Activated CD8-positive, alpha-beta T cell treated with anti-CD3 and anti-CD28 coated beads, Interleukin-2, amount 10 ng/mL, durations not matched to agents 7 days and 5 days (primary cell): ENCODE data around the gene TNK1. TPM values are rescaled to one million over a fixed set of nuclear protein-coding genes. Genes with fewer than 3 reads are reported as not detected.

Experiments used
- ATAC-seq: fragments of 150-1000 bp; cut with Tn5 transposase; one replicate; pipeline ENCODE4 v1.10.0; 2021; ENCODE audit warnings: moderate library complexity
- CTCF ChIA-PET: fragments of 350-600 bp; sonication (Branson Sonifier 250); formaldehyde crosslinking; loops from one replicate; lab custom pipeline; 2021; ENCODE audit warnings: antibody characterized with exemption; lab: Charles Lee
- POLR2A ChIA-PET: fragments of 350-600 bp; sonication (Branson Sonifier 250); formaldehyde crosslinking; loops from one replicate; lab custom pipeline; 2021; ENCODE audit warnings: antibody characterized with exemption; lab: Charles Lee
- DNase-seq: peaks from one replicate; pipeline ENCODE4 v3.0.0-alpha.2; 2020
- H3K27ac Mint-ChIP-seq: one replicate; pipeline ENCODE4 v1.8.0; 2021; ENCODE audit warnings: mild to moderate bottlenecking, mixed read lengths
- H3K27me3 Mint-ChIP-seq: one replicate; pipeline ENCODE4 v1.8.0; 2021; ENCODE audit warnings: low read depth, mixed read lengths
- H3K36me3 Mint-ChIP-seq: one replicate; pipeline ENCODE4 v1.8.0; 2021; ENCODE audit warnings: low read depth, mixed read lengths
- H3K4me1 Mint-ChIP-seq: one replicate; pipeline ENCODE4 v1.8.0; 2021; ENCODE audit warnings: low read depth, mixed read lengths
- H3K4me3 Mint-ChIP-seq: one replicate; pipeline ENCODE4 v1.8.0; 2021; ENCODE audit warnings: mild to moderate bottlenecking, mixed read lengths
- H3K9me3 Mint-ChIP-seq: one replicate; pipeline ENCODE4 v1.8.0; 2022; ENCODE audit warnings: mixed read lengths; ENCODE audit not compliant: insufficient read depth
- total RNA-seq, 2 experiments: library from RNA; stranded (reverse); gene quantifications; one replicate each; pipeline ENCODE4 v1.2.3, GENCODE V29; 2021

TNK1 gene
- total RNA-seq, 2 experiments from 2014 or later = 2.1 to 2.6 TPM

DNA sequence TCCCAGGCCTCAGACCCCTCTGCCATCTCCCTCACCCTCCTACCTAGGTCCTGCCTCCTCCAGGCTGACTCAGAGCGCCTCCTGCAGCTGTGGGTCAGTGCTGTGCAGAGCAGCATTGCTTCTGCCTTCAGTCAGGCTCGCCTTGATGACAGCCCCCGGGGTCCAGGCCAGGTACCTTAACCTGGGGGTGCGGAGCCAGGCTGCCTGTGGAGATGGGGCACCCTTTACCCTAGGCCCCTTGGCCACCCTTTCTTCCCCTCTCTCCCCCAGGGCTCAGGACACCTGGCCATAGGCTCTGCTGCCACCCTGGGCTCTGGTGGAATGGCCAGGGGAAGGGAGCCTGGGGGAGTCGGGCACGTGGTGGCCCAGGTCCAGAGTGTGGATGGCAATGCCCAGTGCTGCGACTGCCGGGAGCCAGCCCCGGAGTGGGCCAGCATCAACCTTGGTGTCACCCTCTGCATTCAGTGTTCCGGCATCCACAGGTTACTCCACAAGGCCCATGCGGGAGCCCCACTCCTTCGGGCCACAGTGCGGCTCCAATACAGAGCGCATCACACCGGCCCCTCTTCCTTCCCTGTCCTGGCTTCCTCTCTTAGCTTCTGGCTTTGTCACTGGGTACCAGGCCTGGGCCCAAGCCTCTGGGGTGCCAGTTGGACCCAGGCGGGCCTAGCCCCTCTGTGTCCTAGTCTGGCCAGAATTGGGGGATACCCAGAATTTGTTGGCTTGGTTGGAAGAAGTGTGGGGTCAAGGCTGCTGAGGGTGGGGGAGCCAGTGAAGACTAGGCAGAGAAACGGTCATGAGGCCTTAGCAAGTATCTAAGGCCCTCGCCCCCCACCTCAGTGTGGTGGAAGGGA, 33.9 kb upstream of the TNK1 start:
- Mint-ChIP-seq H3K36me3 (peaks cover 74% of the 10 kb centered on the region), H3K4me3 (no peak overlapping the region), H3K9me3 (no peaks in the 10 kb centered on the region), H3K27ac (peak overlapping the region; percentile 55), H3K27me3 (no peaks in the 10 kb centered on the region), H3K4me1 (peaks cover 52% of the 10 kb centered on the region)
- ChIA-PET CTCF (interaction anchor here (1.2 to 4.6 kb wide), 4 partner anchors 10 to 214 kb away, joined by 3 to 35 read pairs (median 21); partner anchors contain the start of genes ACAP1, NEURL4 and SENP3), POLR2A (interaction anchor here (3.0 to 5.0 kb wide), 2 partner anchors 10 kb away, joined by 17 to 54 read pairs; partner anchors contain the start of gene ACAP1)
- ATAC-seq (no peak), DNase-seq (no peak)

DNA sequence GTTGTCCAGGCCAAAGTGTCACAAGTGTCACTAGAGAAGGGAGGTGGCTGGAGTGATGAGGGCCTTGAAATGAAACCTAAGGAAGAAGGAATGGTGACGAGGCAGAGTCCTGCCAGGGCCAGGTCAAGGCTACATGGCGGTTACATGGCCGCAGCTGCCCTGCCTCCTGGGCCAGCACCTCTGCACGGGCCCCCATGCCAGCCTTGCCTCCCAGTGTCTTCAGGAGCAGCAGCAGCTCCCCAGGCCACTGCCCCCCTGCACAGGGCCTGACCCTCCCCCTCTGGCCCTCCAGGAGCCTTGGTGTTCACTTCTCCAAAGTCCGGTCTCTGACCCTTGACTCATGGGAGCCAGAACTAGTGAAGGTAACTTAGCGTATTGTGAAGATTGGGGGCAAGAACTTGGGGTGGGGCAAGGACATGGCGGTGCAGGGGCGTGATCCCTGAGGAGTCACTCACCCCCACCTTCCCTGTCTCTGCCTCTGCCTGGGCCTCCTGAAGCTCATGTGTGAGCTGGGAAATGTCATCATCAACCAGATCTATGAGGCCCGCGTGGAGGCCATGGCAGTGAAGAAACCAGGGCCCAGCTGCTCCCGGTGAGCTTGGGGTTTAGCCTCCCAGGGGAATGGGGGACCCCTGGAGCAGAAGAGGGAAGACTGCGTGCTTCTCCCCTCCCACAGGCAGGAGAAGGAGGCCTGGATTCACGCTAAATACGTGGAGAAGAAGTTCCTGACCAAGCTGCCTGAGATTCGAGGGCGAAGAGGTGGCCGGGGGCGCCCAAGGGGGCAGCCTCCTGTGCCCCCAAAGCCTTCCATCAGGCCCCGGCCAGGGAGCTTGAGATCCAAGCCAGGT, 33.0 kb upstream of the TNK1 start:
- Mint-ChIP-seq H3K27me3 (no peaks in the 10 kb centered on the region), H3K4me3 (no peak overlapping the region), H3K36me3 (peaks cover 75% of the 10 kb centered on the region), H3K9me3 (no peaks in the 10 kb centered on the region), H3K4me1 (peaks cover 57% of the 10 kb centered on the region), H3K27ac (peak overlapping the region; percentile 55)
- no peak for ATAC-seq
- ChIA-PET POLR2A (interaction anchor here (0.7 to 5.0 kb wide), 5 partner anchors 11 to 134 kb away, joined by 3 to 54 read pairs (median 6); partner anchors contain the start of genes ACAP1 and NEURL4), CTCF (interaction anchor here (1.1 to 4.6 kb wide), 4 partner anchors 11 to 212 kb away, joined by 3 to 35 read pairs (median 4); partner anchors contain the start of gene ACAP1)
- no peak for DNase-seq

GRCh38 chr17:7348478-7349242, 32.2 kb upstream of the TNK1 start:
- Mint-ChIP-seq H3K4me3 (no peak overlapping the region), H3K27ac (peak overlapping the region; percentile 66), H3K27me3 (no peaks in the 10 kb centered on the region), H3K9me3 (no peaks in the 10 kb centered on the region), H3K36me3 (peaks cover 74% of the 10 kb centered on the region), H3K4me1 (peaks cover 60% of the 10 kb centered on the region)
- ChIA-PET CTCF (interaction anchor here (1.1 to 4.6 kb wide), 4 partner anchors 11 to 211 kb away, joined by 3 to 35 read pairs (median 4); partner anchors contain the start of gene ACAP1), POLR2A (interaction anchor here (0.7 to 5.0 kb wide), 5 partner anchors 12 to 135 kb away, joined by 3 to 54 read pairs (median 6); partner anchors contain the start of genes ACAP1 and NEURL4)
- DNase-seq (no peak), ATAC-seq (no peak)

GRCh38 chr17:7351665-7352502, 29.0 kb upstream of the TNK1 start, which contains the start of gene KCTD11:
TSS of gene KCTD11 (plus strand) at chr17:7352162.
- ATAC-seq = peak; percentile 63
- peaks cover 52% of the 10 kb centered on the region for H3K36me3 Mint-ChIP-seq

GRCh38 chr17:7352503-7352889, 28.4 kb upstream of the TNK1 start:
- ATAC-seq = no peak
- Mint-ChIP-seq H3K36me3 (peaks cover 48% of the 10 kb centered on the region), H3K9me3 (no peaks in the 10 kb centered on the region), H3K4me1 (peaks cover 77% of the 10 kb centered on the region), H3K27me3 (no peaks in the 10 kb centered on the region), H3K4me3 (peak overlapping the region; percentile 76), H3K27ac (peak overlapping the region; percentile 79)
- ChIA-PET POLR2A (interaction anchor here (2.2 kb wide), 1 partner anchor 16 kb away, joined by 9 read pairs; the partner anchor contains the start of gene ACAP1), CTCF (interaction anchor here (1.6 to 4.9 kb wide), 3 partner anchors 16 to 208 kb away, joined by 4 to 41 read pairs (median 4); partner anchors contain the start of genes ACAP1 and NEURL4)
- DNase-seq = peak; percentile 41

More at GRCh38 chr17:7351665-7352502, 29.0 kb upstream of the TNK1 start, which contains the start of gene KCTD11:
- peak; percentile 87 for DNase-seq
- Mint-ChIP-seq H3K4me1 (peaks cover 80% of the 10 kb centered on the region), H3K9me3 (no peaks in the 10 kb centered on the region), H3K4me3 (peak within 1 kb of the TSS; percentile 76), H3K27ac (peak within 1 kb of the TSS; percentile 81), H3K27me3 (no peaks in the 10 kb centered on the region)
- POLR2A ChIA-PET = interaction anchor here (2.2 to 5.0 kb wide), 3 partner anchors 15 to 22 kb away, joined by 9 to 54 read pairs (median 15); partner anchors contain the start of genes ACAP1 and NEURL4
- CTCF ChIA-PET = interaction anchor here (0.6 to 4.9 kb wide), 8 partner anchors 15 to 335 kb away, joined by 3 to 41 read pairs (median 8); partner anchors contain the start of genes ACAP1, NEURL4, TMEM102 and TP53

DNA sequence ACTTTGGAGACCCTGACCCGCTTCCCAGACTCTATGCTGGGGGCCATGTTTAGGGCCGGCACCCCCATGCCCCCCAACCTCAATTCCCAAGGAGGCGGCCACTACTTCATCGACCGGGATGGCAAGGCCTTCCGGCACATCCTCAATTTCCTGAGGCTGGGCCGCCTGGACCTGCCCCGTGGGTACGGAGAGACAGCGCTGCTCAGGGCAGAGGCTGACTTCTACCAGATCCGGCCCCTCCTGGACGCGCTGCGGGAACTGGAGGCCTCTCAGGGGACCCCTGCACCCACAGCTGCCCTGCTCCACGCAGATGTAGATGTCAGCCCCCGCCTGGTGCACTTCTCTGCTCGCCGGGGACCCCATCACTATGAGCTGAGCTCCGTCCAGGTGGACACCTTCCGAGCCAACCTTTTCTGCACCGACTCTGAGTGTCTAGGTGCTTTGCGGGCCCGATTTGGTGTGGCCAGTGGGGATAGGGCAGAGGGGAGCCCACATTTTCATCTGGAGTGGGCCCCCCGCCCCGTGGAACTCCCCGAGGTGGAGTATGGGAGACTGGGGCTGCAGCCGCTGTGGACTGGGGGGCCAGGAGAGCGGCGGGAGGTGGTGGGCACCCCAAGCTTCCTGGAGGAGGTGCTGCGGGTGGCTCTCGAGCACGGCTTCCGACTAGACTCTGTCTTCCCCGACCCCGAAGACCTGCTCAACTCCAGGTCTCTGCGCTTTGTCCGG, 27.8 kb upstream of the TNK1 start:
- Mint-ChIP-seq H3K9me3 (no peaks in the 10 kb centered on the region), H3K27me3 (no peaks in the 10 kb centered on the region), H3K4me1 (peaks cover 73% of the 10 kb centered on the region), H3K4me3 (peak overlapping the region; percentile 76), H3K36me3 (peaks cover 44% of the 10 kb centered on the region), H3K27ac (peak overlapping the region; percentile 79)
- CTCF ChIA-PET = interaction anchor here (0.5 to 5.7 kb wide), 10 partner anchors 17 to 334 kb away, joined by 3 to 83 read pairs (median 6); partner anchors contain the start of genes ACAP1, FGF11, NEURL4 and SENP3
- POLR2A ChIA-PET = interaction anchor here (0.7 to 2.2 kb wide), 3 partner anchors 9 to 130 kb away, joined by 3 to 9 read pairs (median 5); partner anchors contain the start of gene ACAP1
- DNase-seq (no peak), ATAC-seq (no peak)

DNA sequence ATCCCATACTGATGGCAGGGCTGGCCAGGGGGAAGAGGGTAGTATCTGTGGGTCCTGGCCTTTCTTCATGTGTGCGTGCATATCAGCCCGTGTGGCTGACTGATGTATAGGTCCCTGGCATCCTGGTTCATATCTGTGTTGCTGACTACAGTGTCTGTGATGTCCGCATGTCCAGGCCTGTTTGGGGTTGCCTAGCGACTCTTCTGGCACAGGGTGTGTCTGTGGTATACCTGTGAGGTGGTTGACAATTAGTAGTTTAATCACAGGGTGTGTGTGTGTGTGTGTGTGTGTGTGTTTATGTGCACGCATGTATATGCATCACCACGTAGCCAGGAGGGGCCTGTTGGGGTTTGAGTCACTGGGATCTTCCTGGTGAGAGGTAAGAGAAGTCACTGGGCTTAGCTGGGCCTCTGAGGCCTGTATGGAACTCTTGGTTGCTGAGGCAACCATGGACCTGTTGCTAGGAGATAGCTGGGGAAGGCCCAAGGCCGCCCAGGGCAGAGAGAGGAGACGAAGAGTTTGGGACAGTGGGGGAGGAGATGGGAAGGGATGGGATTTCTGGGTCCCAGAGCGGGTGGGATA, 26.5 kb upstream of the TNK1 start:
- ChIA-PET CTCF (interaction anchor here (1.1 to 5.7 kb wide), 11 partner anchors 10 to 333 kb away, joined by 3 to 83 read pairs (median 13); partner anchors contain the start of genes ACAP1, FGF11, NEURL4 and SENP3), POLR2A (interaction anchor here (1.0 to 2.2 kb wide), 5 partner anchors 10 to 136 kb away, joined by 3 to 9 read pairs (median 3); partner anchors contain the start of gene ACAP1)
- H3K4me3 Mint-ChIP-seq = no peak overlapping the region
- peaks cover 1% of the 10 kb centered on the region for H3K27me3 Mint-ChIP-seq
- peak overlapping the region; percentile 56 for H3K27ac Mint-ChIP-seq
- DNase-seq = peak; percentile 41
- H3K9me3 Mint-ChIP-seq = no peaks in the 10 kb centered on the region
- peak; percentile 10 for ATAC-seq
- H3K4me1 Mint-ChIP-seq = peaks cover 60% of the 10 kb centered on the region
- H3K36me3 Mint-ChIP-seq = peaks cover 33% of the 10 kb centered on the region

DNA sequence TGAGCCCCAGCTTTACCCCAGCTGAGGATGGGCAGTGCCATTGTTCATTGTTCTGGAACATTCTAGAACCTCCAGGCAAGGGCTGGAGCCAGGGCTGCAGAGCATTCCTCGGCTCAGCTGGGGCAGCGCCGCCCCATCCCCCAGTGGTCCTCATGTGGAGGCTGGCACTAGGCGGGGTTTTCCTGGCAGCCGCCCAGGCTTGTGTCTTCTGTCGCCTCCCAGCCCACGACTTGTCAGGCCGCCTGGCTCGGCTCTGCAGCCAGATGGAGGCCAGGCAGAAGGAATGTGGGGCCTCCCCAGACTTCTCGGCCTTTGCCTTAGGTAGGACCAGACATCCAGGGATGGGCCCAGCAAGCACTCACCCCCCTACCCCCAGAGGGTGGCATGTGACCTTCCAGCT, 25.8 kb upstream of the TNK1 start, which contains the start of gene TMEM95:
Gene TMEM95, plus strand, starts transcription at position 104 of the 400 bp plus-strand sequence. Its CDS starts 49 bp downstream, at position 153.
- Mint-ChIP-seq H3K36me3 (peaks cover 28% of the 10 kb centered on the region), H3K4me1 (peaks cover 55% of the 10 kb centered on the region), H3K9me3 (no peaks in the 10 kb centered on the region), H3K4me3 (no peak within 1 kb of the TSS), H3K27ac (peak within 1 kb of the TSS; percentile 56), H3K27me3 (peaks cover 4% of the 10 kb centered on the region)
- no peak for ATAC-seq
- CTCF ChIA-PET = interaction anchor here (0.7 to 5.7 kb wide), 24 partner anchors 11 to 334 kb away, joined by 3 to 83 read pairs (median 8); partner anchors contain the start of genes ACAP1, CHRNB1, FGF11 and NEURL4
- DNase-seq = no peak
- POLR2A ChIA-PET = interaction anchor here (0.9 to 1.8 kb wide), 3 partner anchors 81 to 332 kb away, joined by 3 to 8 read pairs (median 4); partner anchors contain the start of gene TP53
